Testis (tissue), 3 donors: ENCODE data around the gene ETS1. TPM values are rescaled to one million over a fixed set of nuclear protein-coding genes. Genes with fewer than 3 reads are reported as not detected.

ENCODE experiments used
- DNase-seq: peaks from one replicate; pipeline ENCODE4 v3.0.0-alpha.2; 2019
- H3K27ac ChIP-seq, 2 donors: fragments of 200-600 bp; sonication (generic); one replicate each; pipeline ENCODE4 v1.5.1; 2019
- H3K27me3 ChIP-seq: fragments of 200-600 bp; sonication (generic); one replicate; pipeline ENCODE4 v1.5.1; 2019
- H3K36me3 ChIP-seq: fragments of 200-600 bp; sonication (generic); one replicate; pipeline ENCODE4 v1.5.1; 2017; ENCODE audit warnings: low read depth; ENCODE audit errors: missing control alignments
- H3K4me1 ChIP-seq: fragments of 200-600 bp; sonication (generic); one replicate; pipeline ENCODE4 v1.5.1; 2019
- H3K4me3 ChIP-seq, 2 donors: fragments of 200-600 bp; sonication (generic); one replicate each; pipeline ENCODE4 v1.5.1; 2017 to 2019
- H3K9me3 ChIP-seq: fragments of 200-600 bp; sonication (generic); one replicate; pipeline ENCODE4 v1.5.1; 2017
- CTCF ChIP-seq, 3 experiments: fragments of 450-650 bp in 2 of 3; fragments of 200-600 bp in 1 of 3; sonication (generic) in 1 of 3; IDR thresholded peaks; one replicate each; pipeline ENCODE4 v1.5.1; 2016 to 2019; ENCODE audit warnings: antibody characterized with exemption in 3 of 3, mild to moderate bottlenecking in 2 of 3, moderate library complexity in 1 of 3
- POLR2A ChIP-seq: fragments of 450-650 bp; IDR thresholded peaks from one replicate; pipeline ENCODE4 v1.6.1; 2017; ENCODE audit warnings: antibody characterized with exemption, mild to moderate bottlenecking, moderate library complexity
- WGBS, 2 donors: methylation state at CpG; one replicate each; pipeline ENCODE4 v1.1.5; 2018; 5-methylcytosine and 5-hydroxymethylcytosine counted together
- intact Hi-C: fragments of 100-400 bp; cut with DNase I; formaldehyde crosslinking; loops from one replicate; pipeline ENCODE4 v1.15.1; 2023; ENCODE audit warnings: low total_unique reads
- polyA plus RNA-seq: library from polyadenylated mRNA; stranded (reverse); fragments of 350-450 nt; fragmentation: Illumina TruSeq; extraction: RNeasy Lipid Tissue Mini Kit (QIAGEN cat#74804); gene quantifications from one replicate; pipeline ENCODE4 v1.2.3, GENCODE V29; 2014; ENCODE audit warnings: low read depth, low replicate concordance; ENCODE audit not compliant: insufficient read depth
- total RNA-seq, 2 donors: library from RNA; depleted of rRNA; stranded (reverse); fragments of >200 nt; gene quantifications; one replicate each; pipeline ENCODE4 v1.2.3, GENCODE V29; 2016

Gene ETS1
- total and polyA plus RNA-seq, 3 donors from 2014 or later: 15.1 to 21.1 (median 15.3) TPM

GRCh38 chr11:128551611-128552335, 35.6 kb downstream of the ETS1 start:
- intact Hi-C loops: no loop called here
- DNase-seq: no peak
- Histone ChIP-seq H3K9me3 (no peaks in the 10 kb centered on the region), H3K27ac (no peak overlapping the region), H3K27me3 (no peaks in the 10 kb centered on the region), H3K4me1 (peaks cover 4% of the 10 kb centered on the region), H3K4me3 (no peak overlapping the region), H3K36me3 (no peaks in the 10 kb centered on the region)
- 86 to 96% methylated on average over 9 of the region's 9 CpGs for WGBS, 2 donors
- TF ChIP-seq CTCF (IDR thresholded peaks at IDR 0.05) (no peak), POLR2A (no peak)

- no peak for DNase-seq
- Histone ChIP-seq H3K36me3 (no peaks in the 10 kb centered on the region), H3K27me3 (no peaks in the 10 kb centered on the region), H3K9me3 (no peaks in the 10 kb centered on the region), H3K4me3 (no peak overlapping the region), H3K4me1 (peaks cover 4% of the 10 kb centered on the region), H3K27ac (no peak overlapping the region)
- intact Hi-C loops: no loop called here
- TF ChIP-seq CTCF (IDR thresholded peaks at IDR 0.05) (no peak), POLR2A (no peak)
- 93 to 94% methylated on average over 4 of the region's 4 CpGs for WGBS, 2 donors
These were observed 36.3 kb downstream of the ETS1 start for GRCh38 chr11:128551058-128551457.

- peaks cover 4% of the 10 kb centered on the region for H3K4me1 ChIP-seq
- no peak overlapping the region for H3K27ac ChIP-seq
- H3K27me3 ChIP-seq: no peaks in the 10 kb centered on the region
- TF ChIP-seq POLR2A: no peak
- no peak for TF ChIP-seq CTCF (IDR thresholded peaks at IDR 0.05)
- H3K9me3 ChIP-seq: no peaks in the 10 kb centered on the region
- DNase-seq: no peak
- intact Hi-C loops: no loop called here
- no peaks in the 10 kb centered on the region for H3K36me3 ChIP-seq
- H3K4me3 ChIP-seq: no peak overlapping the region
- 86 to 88% methylated on average over 4 of the region's 4 CpGs for WGBS, 2 donors
These were observed 37.0 kb downstream of the ETS1 start for GRCh38 chr11:128550261-128550821.

GRCh38 chr11:128549256-128549944, 38.0 kb downstream of the ETS1 start:
- Histone ChIP-seq H3K27me3 (no peaks in the 10 kb centered on the region), H3K9me3 (no peaks in the 10 kb centered on the region), H3K36me3 (no peaks in the 10 kb centered on the region), H3K4me3 (peak overlapping the region; percentile 40 to 49), H3K4me1 (peaks cover 4% of the 10 kb centered on the region), H3K27ac (peak overlapping the region; percentile 65 to 67)
- TF ChIP-seq CTCF (IDR thresholded peaks at IDR 0.05) (no peak), POLR2A (no peak)
- WGBS, 2 donors: 11 to 20% methylated on average over 26 to 32 of the region's 37 CpGs
- DNase-seq: peak; percentile 71
- intact Hi-C loops: no loop called here
